OCI-LY3 (cell line): ENCODE data around the gene RNF111.
A peak's percentile ranks its signal among the peaks of the same experiment; 100 is the strongest.

ENCODE experiments used
- H2AFZ ChIP-seq: fragments of 200-600, 300-600 bp; shearing (Covaris generic); 2 replicates; pipeline ENCODE4 v1.6.0; 2014; ENCODE audit warnings: antibody characterized with exemption, low read depth, low read length
- H3K27ac ChIP-seq: fragments of 200-600, 300-600 bp; sonication (generic); 2 replicates; pipeline ENCODE4 v1.5.1; 2014; ENCODE audit warnings: mild to moderate bottlenecking, low read length, moderate library complexity, mixed read lengths
- H3K27me3 ChIP-seq: fragments of 200-600, 300-600 bp; sonication (generic); 2 replicates; pipeline ENCODE4 v1.6.1; 2014; ENCODE audit warnings: low read depth, low read length, mixed read lengths
- H3K36me3 ChIP-seq: fragments of 200-600, 300-600 bp; sonication (generic); replicated peaks from 2 replicates; pipeline ENCODE3; 2014; ENCODE audit warnings: low read depth, low read length, mixed read lengths
- H3K4me1 ChIP-seq: fragments of 300-600, 200-600 bp; sonication (generic); 2 replicates; pipeline ENCODE4 v1.6.1; 2014; ENCODE audit warnings: low read length, mixed read lengths
- H3K4me2 ChIP-seq: fragments of 200-600, 300-600 bp; sonication (generic); 2 replicates; pipeline ENCODE4 v1.6.1; 2014; ENCODE audit warnings: low read length, mixed read lengths
- H3K4me3 ChIP-seq: fragments of 300-600, 200-600 bp; sonication (generic); 2 replicates; pipeline ENCODE4 v1.5.1; 2014; ENCODE audit warnings: antibody characterized with exemption, mild to moderate bottlenecking, low read length, moderate library complexity
- H3K79me2 ChIP-seq: fragments of 300-600, 200-600 bp; shearing (Covaris generic); 2 replicates; pipeline ENCODE4 v1.6.1; 2014; ENCODE audit warnings: mild to moderate bottlenecking, low read length, mixed read lengths
- H3K9ac ChIP-seq: fragments of 300-600, 200-600 bp; shearing (Covaris generic); 2 replicates; pipeline ENCODE4 v1.6.0; 2014; ENCODE audit warnings: mild to moderate bottlenecking, low read length, moderate library complexity
- H3K9me3 ChIP-seq: fragments of 200-600, 300-600 bp; shearing (Covaris generic); 2 replicates; pipeline ENCODE4 v1.6.1; 2014; ENCODE audit warnings: low read length, mixed read lengths; ENCODE audit not compliant: insufficient read depth
- H4K20me1 ChIP-seq: fragments of 200-600, 300-600 bp; sonication (generic); 2 replicates; pipeline ENCODE4 v1.6.1; 2016; ENCODE audit warnings: low read length, mixed read lengths; ENCODE audit not compliant: insufficient read depth
- CTCF ChIP-seq: fragments of 200-600, 300-600 bp; sonication (generic); IDR thresholded peaks from 2 replicates; pipeline ENCODE4 v1.5.1; 2014; ENCODE audit warnings: antibody characterized with exemption, low read length, low read depth
- EZH2phosphoT487 ChIP-seq: fragments of 200-600 bp; shearing (Covaris generic); IDR thresholded peaks from 2 replicates; pipeline ENCODE4 v1.6.1; 2018; ENCODE audit warnings: antibody characterized with exemption, mixed run types, low read depth

RNF111 gene

GRCh38 chr15:58987491-58988005 is at the start of gene RNF111:
Gene RNF111, plus strand, starts transcription at chr15:58987663. Its CDS starts 43,160 bp downstream, at chr15:59030823.
- H4K20me1 ChIP-seq, result peaks cover 40% of the 10 kb centered on the region
- peak within 1 kb of the TSS; percentile 72 for H3K27ac ChIP-seq
- peaks cover 50% of the 10 kb centered on the region for H3K79me2 ChIP-seq
- peaks cover 13% of the 10 kb centered on the region for H3K4me1 ChIP-seq
- no peaks in the 10 kb centered on the region for H3K27me3 ChIP-seq
- H3K36me3 ChIP-seq, result peaks cover 17% of the 10 kb centered on the region
- peak within 1 kb of the TSS; percentile 83 for H3K4me3 ChIP-seq
- H2AFZ ChIP-seq, result peak within 1 kb of the TSS; percentile 85
- TF ChIP-seq CTCF (no peak), EZH2phosphoT487 (no peak)
- H3K9ac ChIP-seq, result peak within 1 kb of the TSS; percentile 85
- no peaks in the 10 kb centered on the region for H3K9me3 ChIP-seq
- peak within 1 kb of the TSS; percentile 78 for H3K4me2 ChIP-seq

GRCh38 chr15:58947179-58947578 is 40.3 kb upstream of the RNF111 start:
- no peaks in the 10 kb centered on the region for H3K4me1 ChIP-seq
- H3K4me3 ChIP-seq, result no peak overlapping the region
- H4K20me1 ChIP-seq, result no peaks in the 10 kb centered on the region
- H3K27me3 ChIP-seq, result no peaks in the 10 kb centered on the region
- H3K4me2 ChIP-seq, result no peak overlapping the region
- no peak overlapping the region for H3K9ac ChIP-seq
- H3K27ac ChIP-seq, result no peak overlapping the region
- H2AFZ ChIP-seq, result no peak overlapping the region
- H3K36me3 ChIP-seq, result no peaks in the 10 kb centered on the region
- H3K9me3 ChIP-seq, result no peaks in the 10 kb centered on the region
- no peak for TF ChIP-seq EZH2phosphoT487
- TF ChIP-seq CTCF, result no peak
- H3K79me2 ChIP-seq, result no peaks in the 10 kb centered on the region

GRCh38 chr15:58951388-58952007 is 36.0 kb upstream of the RNF111 start:
- no peak overlapping the region for H3K27ac ChIP-seq
- no peaks in the 10 kb centered on the region for H3K4me1 ChIP-seq
- H3K9ac ChIP-seq, result no peak overlapping the region
- H3K79me2 ChIP-seq, result no peaks in the 10 kb centered on the region
- no peak overlapping the region for H3K4me2 ChIP-seq
- no peak for TF ChIP-seq EZH2phosphoT487
- H3K4me3 ChIP-seq, result no peak overlapping the region
- no peak overlapping the region for H2AFZ ChIP-seq
- H3K36me3 ChIP-seq, result no peaks in the 10 kb centered on the region
- H3K9me3 ChIP-seq, result no peaks in the 10 kb centered on the region
- H4K20me1 ChIP-seq, result no peaks in the 10 kb centered on the region
- no peaks in the 10 kb centered on the region for H3K27me3 ChIP-seq

GRCh38 chr15:58952751-58953150 is 34.7 kb upstream of the RNF111 start:
- H3K4me3 ChIP-seq, result no peak overlapping the region
- H3K27ac ChIP-seq, result no peak overlapping the region
- peaks cover 7% of the 10 kb centered on the region; the same call in 1 of the 2 replicates for H3K4me1 ChIP-seq
- no peaks in the 10 kb centered on the region for H3K36me3 ChIP-seq
- H3K9me3 ChIP-seq, result no peaks in the 10 kb centered on the region
- TF ChIP-seq EZH2phosphoT487 (no peak), CTCF (no peak)
- peak overlapping the region; percentile 51; the same call in 1 of the 2 replicates for H2AFZ ChIP-seq
- no peaks in the 10 kb centered on the region for H3K27me3 ChIP-seq
- H3K79me2 ChIP-seq, result no peaks in the 10 kb centered on the region
- H3K4me2 ChIP-seq, result no peak overlapping the region
- H4K20me1 ChIP-seq, result no peaks in the 10 kb centered on the region
- H3K9ac ChIP-seq, result no peak overlapping the region
